ENCODE measurements around the gene DSPP. TPM values are rescaled to one million over a fixed set of nuclear protein-coding genes. Genes with fewer than 3 reads are reported as not detected.

The DSPP gene
- total RNA-seq, 6 experiments from 2014 or later: not detected

DNA sequence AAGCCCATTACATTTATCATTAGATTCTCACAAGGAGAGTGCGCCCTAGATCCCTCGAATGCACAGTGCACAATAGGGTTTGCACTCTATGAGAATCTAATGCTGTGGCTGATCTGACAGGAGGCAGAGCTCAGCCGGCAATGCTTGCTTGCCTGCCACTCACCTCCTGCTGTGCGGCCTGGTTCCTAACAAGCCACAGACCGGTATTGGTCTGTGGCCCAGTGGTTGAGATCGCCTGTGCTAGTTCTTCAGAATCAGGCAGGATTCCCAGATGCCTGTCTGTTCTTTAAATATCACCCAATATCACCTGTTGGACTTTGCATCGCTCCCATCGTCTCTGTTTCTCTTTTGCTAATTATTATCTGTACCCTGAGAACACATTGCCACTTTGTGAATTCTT, 14.0 kb downstream of the DSPP start:
- no peaks in the 10 kb centered on the region for H3K4me1 Mint-ChIP-seq (ENCODE audit: low read depth)

DNA sequence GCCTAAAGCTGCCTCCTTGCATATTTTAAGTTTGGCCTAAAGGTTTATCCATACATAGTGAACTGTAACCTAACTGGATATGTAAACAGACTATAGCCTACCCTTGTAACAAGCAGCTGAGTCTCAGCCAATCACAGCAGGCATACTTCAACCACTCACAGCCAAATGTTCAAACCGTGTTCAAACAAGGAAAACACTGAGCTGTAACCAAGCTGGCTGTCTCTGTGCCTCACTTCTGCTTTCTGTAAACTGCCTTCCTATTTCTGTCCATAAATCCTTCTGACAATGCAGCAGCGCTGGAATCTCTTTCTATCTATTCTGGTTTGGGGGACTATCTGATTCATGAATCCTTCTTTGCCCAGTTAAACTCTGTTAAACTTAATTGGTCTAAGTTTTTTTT, 16.4 kb downstream of the DSPP start:
- Mint-ChIP-seq H3K4me1 (ENCODE audit: low read depth) (no peaks in the 10 kb centered on the region), H3K36me3 (ENCODE audit: low read depth) (no peaks in the 10 kb centered on the region), H3K9me3 (no peaks in the 10 kb centered on the region), H3K27me3 (ENCODE audit: insufficient read depth) (peaks cover 16% of the 10 kb centered on the region), H3K4me3 (no peak overlapping the region), H3K27ac (no peak overlapping the region)
- TF ChIP-seq, protein P1, sequence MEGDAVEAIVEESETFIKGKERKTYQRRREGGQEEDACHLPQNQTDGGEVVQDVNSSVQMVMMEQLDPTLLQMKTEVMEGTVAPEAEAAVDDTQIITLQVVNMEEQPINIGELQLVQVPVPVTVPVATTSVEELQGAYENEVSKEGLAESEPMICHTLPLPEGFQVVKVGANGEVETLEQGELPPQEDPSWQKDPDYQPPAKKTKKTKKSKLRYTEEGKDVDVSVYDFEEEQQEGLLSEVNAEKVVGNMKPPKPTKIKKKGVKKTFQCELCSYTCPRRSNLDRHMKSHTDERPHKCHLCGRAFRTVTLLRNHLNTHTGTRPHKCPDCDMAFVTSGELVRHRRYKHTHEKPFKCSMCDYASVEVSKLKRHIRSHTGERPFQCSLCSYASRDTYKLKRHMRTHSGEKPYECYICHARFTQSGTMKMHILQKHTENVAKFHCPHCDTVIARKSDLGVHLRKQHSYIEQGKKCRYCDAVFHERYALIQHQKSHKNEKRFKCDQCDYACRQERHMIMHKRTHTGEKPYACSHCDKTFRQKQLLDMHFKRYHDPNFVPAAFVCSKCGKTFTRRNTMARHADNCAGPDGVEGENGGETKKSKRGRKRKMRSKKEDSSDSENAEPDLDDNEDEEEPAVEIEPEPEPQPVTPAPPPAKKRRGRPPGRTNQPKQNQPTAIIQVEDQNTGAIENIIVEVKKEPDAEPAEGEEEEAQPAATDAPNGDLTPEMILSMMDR (IDR thresholded peaks at IDR 0.05): no peak
- DNase-seq: no peak

More for the DNA sequence above, 14.0 kb downstream of the DSPP start:
- H3K27ac Mint-ChIP-seq: no peak overlapping the region
- H3K36me3 Mint-ChIP-seq (ENCODE audit: low read depth): no peaks in the 10 kb centered on the region
- H3K4me3 Mint-ChIP-seq: no peak overlapping the region
- no peak for DNase-seq
- H3K27me3 Mint-ChIP-seq (ENCODE audit: insufficient read depth): peaks cover 12% of the 10 kb centered on the region
- H3K9me3 Mint-ChIP-seq: no peaks in the 10 kb centered on the region
- TF ChIP-seq, protein P1 (IDR thresholded peaks at IDR 0.05): no peak

DNA sequence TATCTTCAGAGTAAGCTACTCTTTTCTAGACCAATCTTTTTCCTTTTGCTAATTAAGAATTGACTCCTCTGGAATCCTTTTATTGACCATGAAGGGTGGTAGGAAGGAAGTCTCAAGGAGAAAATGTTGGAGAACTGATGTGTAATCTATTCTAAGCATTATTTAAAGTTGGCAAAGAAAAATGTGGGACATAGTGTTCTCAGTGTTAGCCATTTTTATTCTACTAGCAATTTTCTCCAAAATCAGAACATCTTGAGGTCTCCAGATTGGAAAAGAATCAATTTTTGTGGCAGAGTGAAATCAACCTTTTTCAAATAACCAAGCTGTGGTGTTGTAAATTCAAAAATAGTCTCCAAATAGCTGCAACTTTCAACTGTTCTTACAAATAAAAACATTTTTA, 23.3 kb downstream of the DSPP start:
- no peaks in the 10 kb centered on the region for H3K36me3 Mint-ChIP-seq (ENCODE audit: low read depth)
- H3K4me3 Mint-ChIP-seq: no peak overlapping the region
- peaks cover 11% of the 10 kb centered on the region for H3K27me3 Mint-ChIP-seq (ENCODE audit: insufficient read depth)
- no peak overlapping the region for H3K27ac Mint-ChIP-seq
- no peaks in the 10 kb centered on the region for H3K9me3 Mint-ChIP-seq
- no peak for DNase-seq
- H3K4me1 Mint-ChIP-seq (ENCODE audit: low read depth): no peaks in the 10 kb centered on the region
- TF ChIP-seq, protein P1 (IDR thresholded peaks at IDR 0.05): no peak

- Mint-ChIP-seq H3K4me1 (ENCODE audit: low read depth) (no peaks in the 10 kb centered on the region), H3K36me3 (ENCODE audit: low read depth) (no peaks in the 10 kb centered on the region), H3K4me3 (no peak overlapping the region), H3K27ac (no peak overlapping the region), H3K9me3 (no peaks in the 10 kb centered on the region), H3K27me3 (ENCODE audit: insufficient read depth) (peaks cover 12% of the 10 kb centered on the region)
- TF ChIP-seq, protein P1 (IDR thresholded peaks at IDR 0.05): no peak
- no peak for DNase-seq
Observed at GRCh38 chr4:87632469-87632868, 24.1 kb downstream of the DSPP start.

- H3K9me3 Mint-ChIP-seq: no peaks in the 10 kb centered on the region
- H3K27me3 Mint-ChIP-seq (ENCODE audit: insufficient read depth): peaks cover 13% of the 10 kb centered on the region
- no peaks in the 10 kb centered on the region for H3K4me1 Mint-ChIP-seq (ENCODE audit: low read depth)
- H3K4me3 Mint-ChIP-seq: no peak overlapping the region
- DNase-seq: no peak
- H3K27ac Mint-ChIP-seq: no peak overlapping the region
- no peaks in the 10 kb centered on the region for H3K36me3 Mint-ChIP-seq (ENCODE audit: low read depth)
- TF ChIP-seq, protein P1 (IDR thresholded peaks at IDR 0.05): no peak
Observed at GRCh38 chr4:87633243-87633642, 24.9 kb downstream of the DSPP start.

DNA sequence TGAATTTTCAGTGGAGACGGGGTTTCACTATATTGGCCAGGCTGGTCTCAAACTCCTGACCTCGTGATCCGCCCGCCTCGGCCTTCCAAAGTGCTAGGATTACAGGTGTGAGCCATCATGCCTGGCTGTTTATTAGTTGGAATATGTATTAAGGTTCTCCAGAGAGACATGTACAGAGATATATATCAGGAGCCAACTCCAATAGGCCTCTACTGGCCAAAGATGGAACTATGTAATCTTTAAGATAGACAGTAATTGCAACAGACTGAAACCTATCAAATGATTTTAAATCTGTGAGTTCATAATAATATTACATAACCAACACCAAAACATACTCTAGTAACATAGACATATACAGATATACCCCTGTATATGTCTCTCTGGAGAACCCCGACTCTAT, 36.0 kb downstream of the DSPP start:
- Mint-ChIP-seq H3K4me1 (ENCODE audit: low read depth) (no peaks in the 10 kb centered on the region), H3K9me3 (peaks cover 1% of the 10 kb centered on the region; the same call in 1 of the 2 replicates), H3K4me3 (no peak overlapping the region), H3K36me3 (ENCODE audit: low read depth) (no peaks in the 10 kb centered on the region), H3K27ac (no peak overlapping the region), H3K27me3 (ENCODE audit: insufficient read depth) (peaks cover 3% of the 10 kb centered on the region)
- TF ChIP-seq, protein P1 (IDR thresholded peaks at IDR 0.05): peak; percentile 41
- no peak for DNase-seq

All from HFFc6 (cell line).